ENCODE data around the gene KRT83. TPM values are rescaled to one million over a fixed set of nuclear protein-coding genes. Genes with fewer than 3 reads are reported as not detected.

The KRT83 gene
- total RNA-seq, 1 donor from 2014 or later: not detected

DNA sequence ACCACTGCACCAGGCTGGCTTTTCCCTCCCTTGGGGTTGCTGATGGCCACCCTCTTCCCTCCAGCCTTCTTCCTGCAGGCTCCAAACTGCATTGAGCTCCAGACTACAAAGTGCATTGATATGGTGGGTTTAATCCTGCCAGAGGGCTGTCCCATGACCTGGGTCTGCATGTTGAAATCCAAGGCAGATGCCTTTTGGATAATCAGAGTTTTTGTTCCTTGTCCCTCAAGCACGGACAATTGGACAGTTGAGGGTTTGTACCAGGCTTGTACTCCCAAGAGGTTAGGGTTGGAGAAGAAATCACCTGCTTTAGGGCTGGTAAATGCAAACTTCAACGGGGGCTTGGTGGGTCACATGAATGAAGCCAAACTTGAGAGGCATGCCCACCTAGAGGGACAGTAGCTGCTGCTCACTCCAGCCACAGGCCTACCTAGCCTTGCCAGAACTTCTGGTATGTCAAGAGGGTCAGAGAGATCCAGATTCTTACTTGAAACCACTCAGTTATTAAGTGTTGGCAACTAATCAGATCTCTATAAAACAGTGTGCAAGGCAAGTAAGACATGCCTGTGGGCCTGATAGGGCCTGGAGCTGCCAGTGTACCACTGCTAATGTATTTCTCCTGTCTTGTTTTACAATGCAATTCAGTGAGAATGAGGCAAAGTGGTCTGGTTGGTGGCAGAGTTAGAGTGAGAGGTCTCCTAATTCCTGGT, 21.7 kb upstream of the KRT83 start:
- Histone ChIP-seq H3K36me3 (no peaks in the 10 kb centered on the region), H3K4me3 (no peak overlapping the region), H3K27me3 (no peaks in the 10 kb centered on the region), H3K27ac (no peak overlapping the region), H3K4me1 (peaks cover 6% of the 10 kb centered on the region), H3K9me3 (no peaks in the 10 kb centered on the region)
- intact Hi-C loops (cut with DNase I): no loop called here
- ATAC-seq (peak; percentile 58), DNase-seq (no peak)
- TF ChIP-seq, protein P1, sequence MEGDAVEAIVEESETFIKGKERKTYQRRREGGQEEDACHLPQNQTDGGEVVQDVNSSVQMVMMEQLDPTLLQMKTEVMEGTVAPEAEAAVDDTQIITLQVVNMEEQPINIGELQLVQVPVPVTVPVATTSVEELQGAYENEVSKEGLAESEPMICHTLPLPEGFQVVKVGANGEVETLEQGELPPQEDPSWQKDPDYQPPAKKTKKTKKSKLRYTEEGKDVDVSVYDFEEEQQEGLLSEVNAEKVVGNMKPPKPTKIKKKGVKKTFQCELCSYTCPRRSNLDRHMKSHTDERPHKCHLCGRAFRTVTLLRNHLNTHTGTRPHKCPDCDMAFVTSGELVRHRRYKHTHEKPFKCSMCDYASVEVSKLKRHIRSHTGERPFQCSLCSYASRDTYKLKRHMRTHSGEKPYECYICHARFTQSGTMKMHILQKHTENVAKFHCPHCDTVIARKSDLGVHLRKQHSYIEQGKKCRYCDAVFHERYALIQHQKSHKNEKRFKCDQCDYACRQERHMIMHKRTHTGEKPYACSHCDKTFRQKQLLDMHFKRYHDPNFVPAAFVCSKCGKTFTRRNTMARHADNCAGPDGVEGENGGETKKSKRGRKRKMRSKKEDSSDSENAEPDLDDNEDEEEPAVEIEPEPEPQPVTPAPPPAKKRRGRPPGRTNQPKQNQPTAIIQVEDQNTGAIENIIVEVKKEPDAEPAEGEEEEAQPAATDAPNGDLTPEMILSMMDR (IDR thresholded peaks at IDR 0.05): no peak

DNA sequence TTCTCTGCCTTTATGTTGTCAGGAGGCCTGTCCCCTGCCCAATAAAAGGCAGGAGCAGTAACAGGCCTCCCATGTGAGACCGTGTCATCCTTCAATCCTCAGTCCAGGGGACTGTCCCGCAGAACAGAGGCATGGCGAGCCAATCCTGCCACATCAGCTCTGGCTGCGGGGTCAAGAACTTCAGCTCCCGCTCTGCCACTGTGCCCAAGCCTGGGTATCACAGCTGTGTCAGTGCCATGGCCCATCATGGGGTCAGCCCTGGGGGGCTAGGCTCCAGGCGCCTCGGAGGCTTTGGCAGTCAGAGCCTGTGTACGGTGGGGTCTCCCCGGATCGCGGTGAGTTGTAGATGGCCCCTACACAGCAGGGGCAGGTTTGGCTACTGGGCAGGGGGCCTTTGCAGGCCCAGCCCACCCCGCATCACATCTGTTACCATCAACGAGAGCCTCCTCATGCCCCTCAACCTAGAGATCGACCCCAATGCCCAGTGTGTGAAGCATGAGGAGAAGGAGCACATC, 19.9 kb upstream of the KRT83 start:
- H3K4me1 ChIP-seq: peaks cover 5% of the 10 kb centered on the region
- H3K9me3 ChIP-seq: no peaks in the 10 kb centered on the region
- H3K27me3 ChIP-seq: no peaks in the 10 kb centered on the region
- TF ChIP-seq, protein P1 (IDR thresholded peaks at IDR 0.05): no peak
- no peak overlapping the region for H3K4me3 ChIP-seq
- intact Hi-C loops (cut with DNase I): no loop called here
- no peak for DNase-seq
- H3K27ac ChIP-seq: no peak overlapping the region
- ATAC-seq: no peak
- H3K36me3 ChIP-seq: no peaks in the 10 kb centered on the region

DNA sequence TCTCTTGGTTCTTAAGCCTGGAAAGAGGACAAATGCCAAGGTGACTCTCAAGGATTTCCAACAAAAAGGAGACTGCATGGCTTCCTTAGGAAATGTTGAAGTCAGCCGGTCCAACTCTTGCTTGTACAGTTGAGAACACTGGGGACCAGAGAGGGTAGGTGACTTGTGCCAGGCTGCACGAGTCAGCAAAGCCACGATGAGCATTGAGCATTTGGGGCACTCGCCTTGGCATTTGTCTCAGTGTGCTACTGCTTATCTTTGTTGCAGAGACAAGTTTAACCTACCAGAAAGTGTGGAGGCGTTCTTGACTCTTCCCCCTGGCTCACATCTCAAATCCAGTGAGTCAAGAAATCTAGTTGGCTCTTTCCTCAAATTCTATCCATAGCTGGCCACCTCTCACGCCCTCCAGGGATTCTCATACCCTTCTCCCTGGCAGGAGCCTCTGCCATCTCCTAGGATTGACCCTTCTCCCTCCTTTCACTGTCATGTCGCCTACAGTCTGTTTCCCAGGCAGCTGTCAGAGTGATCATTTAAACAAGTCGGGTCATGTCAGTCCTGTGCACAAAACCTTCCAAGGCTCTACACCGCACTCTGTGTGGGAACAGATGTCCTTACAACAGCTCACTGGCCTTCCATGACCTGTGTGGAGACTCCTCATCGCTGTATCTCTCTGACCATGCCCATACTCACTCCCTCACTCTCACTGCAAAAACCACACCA, 17.2 kb upstream of the KRT83 start:
- Histone ChIP-seq H3K9me3 (no peaks in the 10 kb centered on the region), H3K36me3 (no peaks in the 10 kb centered on the region), H3K27ac (no peak overlapping the region), H3K27me3 (no peaks in the 10 kb centered on the region), H3K4me3 (no peak overlapping the region), H3K4me1 (no peaks in the 10 kb centered on the region)
- intact Hi-C loops (cut with DNase I): no loop called here
- DNase-seq (no peak), ATAC-seq (no peak)
- TF ChIP-seq, protein P1 (IDR thresholded peaks at IDR 0.05): no peak

DNA sequence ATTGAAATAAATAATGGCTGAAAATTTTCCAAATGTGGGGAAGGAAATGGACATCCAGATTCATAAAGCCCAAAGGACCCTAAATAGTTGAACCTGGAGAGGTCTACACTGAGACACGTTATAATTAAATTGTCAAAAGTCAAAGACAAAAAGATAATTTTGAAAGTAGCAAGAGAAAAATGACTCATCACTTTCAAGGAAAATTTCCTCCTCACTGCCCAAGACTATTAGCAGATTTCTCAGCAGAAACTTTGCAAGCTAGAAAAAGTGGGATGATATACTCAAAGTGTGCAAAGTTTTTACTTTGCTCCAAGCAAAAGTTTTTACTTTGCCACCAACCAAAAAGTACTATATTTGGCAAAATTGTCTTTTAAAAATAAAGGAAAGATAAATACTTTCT, 15.9 kb upstream of the KRT83 start:
- Histone ChIP-seq H3K4me3 (no peak overlapping the region), H3K4me1 (no peaks in the 10 kb centered on the region), H3K27ac (no peak overlapping the region), H3K9me3 (no peaks in the 10 kb centered on the region), H3K36me3 (no peaks in the 10 kb centered on the region), H3K27me3 (no peaks in the 10 kb centered on the region)
- no peak for ATAC-seq
- no peak for DNase-seq
- TF ChIP-seq, protein P1 (IDR thresholded peaks at IDR 0.05): no peak
- intact Hi-C loops (cut with DNase I): no loop called here

DNA sequence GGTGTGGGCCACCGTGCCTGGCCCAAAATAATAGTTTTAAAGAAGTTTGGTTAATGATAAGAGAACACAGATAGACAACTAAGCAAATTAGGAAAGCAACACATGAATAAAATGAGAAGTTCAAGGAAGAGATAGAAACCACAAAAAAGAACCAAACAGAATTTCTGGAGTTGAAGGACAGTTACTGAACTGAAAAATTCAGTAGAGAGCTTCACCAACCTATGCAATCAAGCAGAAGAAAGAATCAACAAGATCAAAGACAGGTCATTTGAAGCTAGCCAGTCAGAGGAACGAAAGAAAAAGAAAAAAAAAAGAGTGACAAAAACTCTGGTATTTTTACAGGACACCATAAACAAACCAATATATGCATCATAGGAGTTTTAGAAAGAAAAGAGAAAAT, 15.4 kb upstream of the KRT83 start:
- no peak for DNase-seq
- Histone ChIP-seq H3K9me3 (no peaks in the 10 kb centered on the region), H3K27me3 (no peaks in the 10 kb centered on the region), H3K36me3 (no peaks in the 10 kb centered on the region), H3K27ac (no peak overlapping the region), H3K4me3 (no peak overlapping the region), H3K4me1 (no peaks in the 10 kb centered on the region)
- no peak for ATAC-seq
- intact Hi-C loops (cut with DNase I): no loop called here
- TF ChIP-seq, protein P1 (IDR thresholded peaks at IDR 0.05): no peak

Data from upper lobe of right lung (tissue), 1 donor.